Renal cortex interstitium (tissue), 11 donors: Measurements from ENCODE around the gene BOLA1. TPM values are rescaled to one million over a fixed set of nuclear protein-coding genes. Genes with fewer than 3 reads are reported as not detected.
"Not testable (repeated sequence)": the region's sequence is repeated elsewhere in the genome, so short reads cannot be mapped to it uniquely, and the experiment has no call there.

Experiments used
- DNase-seq, 11 donors: peaks; one replicate each; pipeline ENCODE4 v3.0.0-alpha.2; 2013; ENCODE audit warnings: low read depth in 9 of 11, low spot score in 4 of 11; ENCODE audit errors: extremely low read depth in 1 of 11
- polyA plus RNA-seq, 3 donors: library from polyadenylated mRNA; unstranded; fragments of 120-200 nt; gene quantifications; one replicate each; pipeline ENCODE4 v1.2.1, GENCODE V29; 2013; ENCODE audit not compliant: insufficient read length in 3 of 3

The BOLA1 gene
- polyA plus RNA-seq, 3 donors: 20.2 to 26.5 (median 21.0) TPM

DNA sequence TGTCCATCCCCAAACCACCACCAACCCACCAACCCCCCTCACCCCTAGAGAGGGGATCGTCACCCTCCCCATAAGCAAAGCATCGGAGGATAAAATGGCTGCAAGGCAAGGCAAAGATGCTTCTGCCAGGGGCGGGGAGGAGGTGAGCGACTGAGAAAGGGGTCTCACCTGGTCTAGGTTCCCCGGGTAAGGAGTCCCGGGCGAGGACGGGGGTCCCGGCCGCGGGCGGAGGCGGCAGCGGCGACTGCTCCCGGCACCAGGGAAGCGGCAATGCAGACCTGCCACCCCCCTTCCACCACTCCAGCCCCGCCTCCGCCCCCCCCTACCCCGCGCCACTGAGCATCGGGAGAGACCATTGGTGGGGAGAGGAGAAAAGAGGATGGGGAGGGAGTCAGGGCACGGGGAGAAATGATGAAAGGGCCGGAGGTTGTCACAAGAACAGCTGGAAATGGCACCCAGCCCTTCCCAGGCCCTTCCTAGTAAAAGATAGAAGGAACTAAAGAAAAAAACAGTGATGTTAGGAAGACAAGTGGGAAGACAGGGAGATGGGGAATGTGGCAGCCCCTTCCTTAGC is 18.3 kb downstream of the BOLA1 start, which contains the start of gene SV2A:
SV2A (minus strand) TSS at position 274 of the 574 bp plus-strand sequence. CDS start 4,004 bp downstream, outside the sequence.
- DNase-seq: peak in 2 of 11 donors; percentile 40 to 46

DNA sequence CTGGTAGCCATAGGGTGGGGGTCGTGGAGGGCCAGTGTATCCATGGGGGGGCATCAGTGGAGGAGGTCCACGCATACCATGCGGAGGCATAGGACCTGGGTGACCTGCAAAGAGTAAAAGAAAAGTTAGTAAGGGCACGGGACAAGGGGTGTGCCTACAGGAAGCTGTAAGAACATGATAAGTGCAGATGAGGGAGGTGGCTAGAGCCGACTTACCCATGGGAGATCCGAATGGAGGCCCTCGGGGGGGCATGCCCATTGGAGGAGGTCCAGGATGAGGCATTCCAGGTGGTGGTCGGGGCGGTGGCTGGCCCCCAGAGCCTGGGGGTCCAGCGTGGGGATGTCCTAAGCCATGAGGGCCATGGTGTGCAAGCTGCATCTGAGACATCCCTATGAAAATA is 24.3 kb downstream of the BOLA1 start:
- DNase-seq: no peak

DNA sequence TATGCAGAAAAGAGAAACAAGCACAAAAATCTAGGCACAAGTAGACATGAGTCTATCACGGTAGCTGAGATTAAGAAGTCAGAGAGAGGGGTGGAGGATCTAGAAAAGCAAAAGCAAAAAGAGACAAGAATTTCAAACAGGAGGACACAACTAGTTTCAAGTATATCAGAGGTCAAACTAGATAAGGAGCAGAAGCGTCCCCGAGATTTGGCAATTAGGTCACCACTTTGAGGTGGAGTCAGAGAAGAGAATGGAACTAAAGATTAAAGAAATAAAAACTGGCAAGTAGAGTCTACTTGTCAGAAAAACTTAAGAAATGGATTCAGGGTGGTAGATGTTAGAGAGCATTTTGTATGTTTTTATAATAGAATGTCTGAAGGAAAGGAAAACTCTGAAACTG is 26.0 kb downstream of the BOLA1 start:
- DNase-seq: no peak

DNA sequence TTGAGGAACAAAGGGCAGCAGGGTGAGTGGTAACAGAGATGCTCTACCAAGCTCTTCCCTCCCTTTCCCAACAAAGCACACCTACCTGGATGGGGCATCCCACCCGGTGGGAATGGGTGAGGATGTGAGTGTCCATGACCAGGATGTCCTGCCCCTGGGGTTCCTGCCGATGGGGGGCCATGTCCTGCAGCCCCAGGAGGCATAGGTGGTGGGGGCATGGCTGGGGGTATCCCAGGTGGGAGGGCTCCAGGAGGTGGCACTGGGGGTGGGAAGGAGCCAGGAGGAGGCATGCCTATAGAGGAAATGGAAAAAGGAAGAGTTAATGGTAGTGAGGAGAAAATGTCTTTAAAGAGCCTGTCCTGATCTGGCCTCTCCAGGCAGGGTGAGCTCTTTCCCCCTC is 26.4 kb downstream of the BOLA1 start:
- DNase-seq: no peak

DNA sequence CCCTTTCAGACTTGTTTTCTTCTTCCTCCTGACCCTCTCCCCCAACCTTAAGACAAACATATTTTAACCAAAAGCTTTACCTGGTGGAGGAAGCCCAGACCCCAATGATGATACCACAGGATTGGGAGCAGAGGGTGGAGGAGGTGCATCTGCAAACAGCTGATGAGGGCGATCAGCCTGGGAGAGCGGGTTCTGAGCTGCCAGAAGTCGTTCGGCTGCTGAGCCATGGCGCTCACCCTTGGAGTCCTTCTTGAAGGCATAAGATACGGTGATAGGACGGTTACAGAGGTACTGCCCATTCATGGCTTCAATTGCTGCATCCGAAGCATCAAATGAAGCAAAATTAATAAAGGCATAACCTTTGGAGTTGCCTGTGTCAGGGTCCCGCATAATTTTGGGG is 26.9 kb downstream of the BOLA1 start:
- no peak for DNase-seq

DNA sequence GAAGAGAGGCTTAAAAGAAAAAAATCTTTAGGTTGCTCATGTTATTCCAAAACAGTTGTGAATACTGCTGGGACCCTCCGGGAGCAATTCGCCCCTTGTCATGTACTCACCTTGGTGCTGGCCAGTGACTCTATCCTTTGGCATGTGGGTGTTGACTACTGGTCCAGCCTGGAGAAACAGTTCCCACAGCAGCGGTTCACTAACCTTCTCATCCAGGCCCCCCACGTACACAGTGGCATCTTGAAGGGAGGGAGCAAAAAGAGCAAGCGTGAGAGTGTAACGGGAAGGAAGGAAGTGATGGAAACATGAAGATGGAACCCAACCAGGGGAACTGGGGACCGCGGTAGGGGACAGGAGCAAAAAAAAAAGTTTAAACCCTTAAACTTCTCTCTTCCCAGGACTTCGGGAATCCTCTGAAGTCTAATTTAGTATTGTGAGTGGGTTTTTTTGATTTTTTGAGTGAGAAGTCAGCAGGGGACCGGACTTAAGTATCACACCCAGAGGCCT is 27.7 kb downstream of the BOLA1 start:
- DNase-seq: no peak

DNA sequence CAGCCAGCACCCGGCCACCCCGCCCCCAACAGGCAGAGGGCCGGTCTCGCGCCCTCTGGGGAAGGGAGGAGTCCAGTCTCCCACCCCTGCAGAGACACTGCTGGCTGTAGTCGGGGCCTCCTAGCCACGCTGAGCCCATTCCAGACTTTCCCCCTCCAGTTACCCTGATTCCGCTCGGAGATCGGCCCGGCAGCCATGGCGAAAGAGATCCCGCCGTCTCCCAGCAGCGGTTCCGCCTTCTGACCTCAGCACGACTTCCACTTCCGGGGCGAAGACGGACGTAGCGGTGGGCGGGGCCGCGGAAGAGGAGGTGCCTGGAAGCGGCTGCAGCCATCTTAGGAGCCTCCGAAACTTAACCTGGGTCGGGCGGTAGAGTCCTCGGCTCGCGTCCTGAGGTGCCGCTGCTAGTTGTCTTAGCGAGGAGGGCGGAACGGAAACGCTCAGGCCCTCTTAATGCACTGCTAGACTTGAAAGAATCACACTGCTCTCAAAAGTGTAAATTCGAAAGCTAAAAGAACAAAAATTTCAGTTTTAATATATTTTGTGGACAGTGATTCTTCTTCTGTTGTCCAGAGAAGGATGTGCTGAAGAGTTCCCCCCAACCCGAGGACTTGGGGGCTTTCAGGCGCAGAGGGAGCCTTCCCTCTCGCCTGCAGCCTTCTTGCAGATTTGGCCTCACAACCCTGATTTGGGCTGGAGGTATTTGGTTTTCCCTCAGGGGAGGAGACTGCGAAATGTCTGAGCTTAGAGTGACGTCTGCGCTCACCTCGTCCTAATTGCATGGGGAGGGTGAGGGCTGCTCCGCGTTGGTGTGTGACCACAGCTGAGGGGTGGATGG is 28.4 kb downstream of the BOLA1 start, which contains the start of gene SF3B4:
SF3B4 (minus strand) TSS at position 241 of the 838 bp plus-strand sequence; CDS start at position 197, 44 bp downstream.
- DNase-seq: peak; percentile 83 to 94 (median 92)

DNA sequence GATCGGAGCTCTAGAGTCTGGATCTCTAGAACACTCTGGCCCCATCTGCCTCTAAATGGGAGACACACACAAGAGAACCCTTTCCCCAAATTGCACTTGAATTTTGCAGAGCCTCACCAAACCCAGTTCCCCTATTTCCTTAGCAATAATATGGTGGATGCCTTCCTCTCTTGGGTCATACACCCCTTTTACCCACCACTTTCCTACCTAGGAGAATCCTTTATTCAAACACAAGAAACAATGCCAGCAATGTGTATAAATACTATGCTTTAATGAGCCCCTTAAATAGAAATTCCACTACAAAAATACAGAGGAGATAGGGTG is 29.0 kb downstream of the BOLA1 start:
- DNase-seq: no peak

DNA sequence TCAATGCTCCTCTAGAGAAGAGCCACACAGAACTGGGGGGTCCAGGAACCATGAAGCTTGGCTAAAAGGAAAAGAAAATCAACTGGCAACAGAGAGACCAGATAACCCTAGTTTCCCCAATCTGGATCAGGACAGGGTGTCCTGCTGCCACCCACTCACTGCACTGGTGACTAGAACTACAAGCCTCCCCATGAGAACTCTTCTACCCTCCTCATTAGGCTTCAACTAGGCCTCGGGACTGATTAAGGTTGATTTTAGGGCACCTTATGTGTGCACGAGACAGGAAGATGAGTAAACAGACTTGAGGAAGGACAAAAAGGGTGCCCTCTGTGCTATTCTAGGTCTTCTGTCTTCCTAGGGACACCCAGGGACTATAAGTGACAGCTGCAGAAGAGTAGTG is 30.5 kb downstream of the BOLA1 start:
- no peak for DNase-seq

DNA sequence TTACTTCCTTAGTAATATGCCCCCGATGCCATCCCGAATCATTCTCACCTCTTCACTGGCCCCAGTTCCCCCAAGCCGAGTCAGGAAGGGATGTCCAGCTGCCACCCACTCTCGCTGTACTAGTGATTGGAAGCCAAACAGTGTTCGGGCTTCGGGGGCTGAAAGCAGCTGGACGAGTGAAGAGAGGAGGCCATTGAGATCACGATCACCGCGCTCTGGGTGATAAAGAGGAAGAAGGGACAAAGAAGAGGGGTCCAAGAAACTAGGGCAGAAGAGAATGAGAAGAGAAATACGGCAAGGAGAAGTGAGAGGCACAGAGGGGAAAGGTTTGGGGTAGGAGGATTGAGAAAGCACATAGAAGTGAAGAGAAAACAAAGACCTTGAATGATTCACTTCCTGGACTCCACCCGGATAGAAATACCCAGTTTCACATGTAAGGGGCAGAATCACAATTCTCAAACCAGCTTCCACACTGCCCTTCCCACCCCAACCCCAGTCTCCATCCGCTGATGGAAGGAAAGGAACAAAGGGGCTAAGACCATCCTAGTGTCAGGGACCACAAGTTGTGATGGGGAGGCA is 31.9 kb downstream of the BOLA1 start:
- DNase-seq: no peak

DNA sequence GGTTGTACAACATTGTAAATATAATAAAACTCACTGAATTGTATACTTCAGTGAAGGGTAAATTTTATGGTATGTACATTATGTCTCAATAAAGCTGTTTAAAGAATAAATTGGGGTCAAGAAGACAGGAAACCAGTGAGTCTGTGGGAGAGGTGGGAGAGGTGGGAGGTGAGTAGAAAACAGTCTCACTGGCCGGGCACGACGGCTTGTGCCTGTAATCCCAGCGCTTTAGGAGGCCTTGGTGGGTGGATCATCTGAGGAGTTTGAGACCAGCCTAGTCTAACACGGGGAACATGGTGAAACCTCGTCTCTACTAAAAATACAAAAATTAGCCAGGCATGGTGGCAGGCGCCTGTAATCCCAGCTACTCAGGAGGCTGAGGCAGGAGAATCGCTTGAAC is 33.1 kb downstream of the BOLA1 start:
- no peak for DNase-seq

DNA sequence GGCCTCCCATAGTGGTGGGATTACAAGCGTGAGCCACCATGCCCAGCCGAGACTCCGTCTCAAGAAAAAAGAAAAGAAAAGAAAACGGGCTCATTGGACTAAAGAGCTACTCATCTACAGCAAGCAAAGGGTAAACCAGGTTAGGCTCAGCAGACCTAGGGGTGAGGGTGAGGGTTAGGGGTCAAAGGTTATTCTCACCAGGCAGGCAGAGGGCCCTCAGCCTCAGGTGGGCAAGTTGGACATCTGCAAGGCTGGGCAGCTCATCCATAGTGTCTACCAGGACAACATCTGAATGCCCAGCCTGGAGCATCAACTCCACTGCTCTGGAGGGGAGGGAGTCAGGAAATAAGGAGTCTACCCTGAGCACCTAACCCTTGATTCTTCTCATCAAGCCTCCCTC is 33.8 kb downstream of the BOLA1 start:
- no peak for DNase-seq

DNA sequence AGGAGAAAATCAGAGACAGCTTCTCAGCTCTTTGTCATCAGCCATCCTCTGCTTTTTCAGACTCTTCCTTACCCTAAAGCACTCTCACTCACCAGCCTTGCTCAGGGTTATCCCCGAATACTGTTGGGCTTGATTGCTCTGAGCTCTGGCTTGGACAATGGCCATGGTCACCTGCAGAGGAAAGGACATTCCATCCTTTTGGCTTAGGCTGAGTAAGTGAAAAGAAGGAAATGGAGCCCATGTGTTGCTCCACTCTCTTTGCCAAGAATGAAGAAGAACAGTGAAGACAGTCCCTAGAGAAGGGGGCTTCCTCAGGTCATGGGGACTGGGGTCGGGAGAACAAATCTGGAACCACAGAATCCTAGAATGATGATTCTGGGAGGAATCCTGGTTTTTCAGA is 35.0 kb downstream of the BOLA1 start:
- DNase-seq: no peak

DNA sequence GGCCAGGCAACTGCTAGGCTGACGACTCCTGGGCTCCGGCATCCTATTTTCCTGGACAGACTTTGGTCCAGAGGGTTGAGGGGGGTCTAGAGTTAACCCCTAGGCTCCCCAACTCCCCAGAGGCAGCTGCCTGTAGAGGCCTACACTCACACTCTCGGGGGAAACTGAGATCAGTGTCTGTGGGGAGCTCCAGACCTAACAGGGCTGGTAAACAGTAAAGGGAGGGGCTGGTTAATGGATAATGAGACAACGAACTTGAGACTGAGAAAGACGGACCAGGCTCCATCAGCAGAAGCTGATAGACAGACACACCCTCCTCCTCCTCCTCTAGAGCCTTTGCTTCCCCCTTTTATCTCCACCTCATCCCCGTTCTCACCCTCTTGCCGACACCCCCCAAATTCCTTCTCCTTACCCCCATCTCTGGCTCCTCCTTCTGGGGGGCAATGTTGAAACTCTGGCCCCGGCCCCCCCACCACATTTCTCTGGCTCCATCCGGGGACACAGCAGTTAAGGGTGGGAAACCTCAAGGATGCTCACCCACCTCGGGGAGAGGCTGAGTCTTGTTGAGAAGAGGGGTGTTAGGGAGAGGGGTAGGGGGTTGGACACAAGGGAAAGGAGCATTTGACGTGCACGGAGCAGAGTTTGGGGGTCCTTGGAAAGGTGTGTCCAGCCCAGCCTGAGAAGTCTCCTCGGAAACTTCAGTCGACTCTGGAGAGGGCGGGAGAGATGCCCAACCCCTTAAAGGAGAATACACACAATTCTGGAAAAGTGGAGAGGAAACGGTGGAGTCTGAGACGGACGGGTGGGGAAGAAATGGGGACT is 37.0 kb downstream of the BOLA1 start, which contains the start of gene MTMR11:
MTMR11 (minus strand) TSS at position 710 of the 822 bp plus-strand sequence; CDS start at position 478, 232 bp downstream.
- peak in 1 of 11 donors; percentile 41 for DNase-seq

DNA sequence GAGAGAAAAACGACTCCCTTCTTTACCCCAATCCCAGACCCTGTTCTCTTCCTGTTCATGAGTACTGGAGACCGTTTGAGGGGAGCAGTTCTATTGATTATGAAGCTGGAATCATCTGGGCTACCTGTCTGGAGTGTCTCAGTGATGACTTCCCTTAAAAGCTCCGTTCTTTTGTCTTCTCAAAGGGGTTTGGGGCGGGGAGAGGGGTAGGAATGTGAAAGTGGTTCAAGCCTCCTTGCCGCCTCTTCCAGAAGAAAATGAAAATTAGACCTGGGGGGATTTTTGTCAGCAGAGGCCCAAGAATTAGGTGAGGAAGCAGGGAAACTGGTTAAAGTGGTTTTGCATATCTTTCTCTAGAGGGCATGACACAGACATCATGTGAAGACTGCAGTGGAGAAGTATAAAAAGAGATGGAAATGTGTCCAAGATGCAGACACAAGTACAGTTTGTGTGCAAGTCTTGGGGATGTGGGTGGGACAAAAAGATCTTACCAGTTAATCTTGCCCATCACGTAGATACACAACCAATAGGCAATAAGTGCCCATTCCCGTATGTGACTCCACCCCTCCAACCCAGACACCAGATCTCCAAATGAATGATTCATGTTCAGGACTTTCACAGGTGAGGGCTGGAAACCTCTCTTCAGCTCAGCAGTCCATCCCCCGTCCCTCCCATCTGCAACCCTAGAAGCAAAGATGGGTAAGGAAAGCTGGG is 37.8 kb downstream of the BOLA1 start:
- no peak for DNase-seq

DNA sequence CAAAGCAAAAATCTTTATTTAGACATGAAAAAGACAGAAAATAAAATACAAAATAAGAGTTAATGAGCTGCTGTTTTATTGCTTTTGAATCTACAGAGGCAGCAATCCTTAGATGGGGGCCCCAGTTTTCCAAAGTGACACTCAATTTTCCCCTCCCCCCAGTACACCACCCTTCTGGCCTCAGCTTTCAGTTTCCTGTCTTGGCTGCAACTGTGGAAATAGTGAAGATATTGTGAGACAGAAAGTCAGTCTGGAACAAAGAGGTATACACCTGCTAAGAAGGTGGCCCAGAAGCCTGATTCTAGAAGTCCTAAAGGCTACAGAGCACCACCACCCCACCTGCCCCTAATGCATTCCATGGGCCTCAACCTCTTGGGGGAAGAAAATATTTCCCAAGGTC is 38.4 kb downstream of the BOLA1 start:
- no peak for DNase-seq

DNA sequence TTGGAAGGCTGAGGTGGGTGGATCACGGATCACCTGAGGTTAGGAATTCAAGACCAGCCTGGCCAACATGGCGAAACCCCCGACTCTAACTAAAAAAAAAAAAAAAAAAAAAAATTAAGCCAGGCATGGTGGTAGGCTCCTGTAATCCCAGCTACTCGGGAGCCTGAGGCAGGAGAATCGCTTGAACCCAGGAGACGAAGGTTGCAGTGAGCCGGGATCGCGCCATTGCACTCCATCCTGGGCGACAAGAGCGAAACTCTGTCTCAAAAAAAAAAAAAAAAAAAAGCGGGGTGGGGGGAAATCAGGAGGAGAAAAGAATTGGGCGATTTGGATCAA is 39.3 kb downstream of the BOLA1 start:
- not testable (repeated sequence) for DNase-seq

DNA sequence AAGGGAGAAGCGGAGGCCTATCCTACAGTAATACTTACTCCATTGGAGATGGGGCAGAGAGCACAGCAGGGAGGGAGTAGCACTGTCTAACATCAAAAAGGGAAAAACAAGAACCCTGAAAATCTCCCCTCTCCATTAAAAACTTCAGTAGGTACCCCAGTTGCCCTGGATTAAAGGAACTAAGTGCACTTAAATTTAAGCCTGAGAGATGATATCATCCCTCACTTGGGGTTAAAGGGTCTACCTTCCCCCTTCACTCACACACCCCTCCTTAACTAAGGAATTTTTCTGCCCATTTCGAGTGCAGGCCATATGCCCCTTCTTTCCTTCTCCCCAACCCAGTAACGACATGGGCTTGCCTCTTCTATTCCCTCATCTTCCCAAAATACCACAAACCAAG is 41.1 kb downstream of the BOLA1 start:
- no peak for DNase-seq

DNA sequence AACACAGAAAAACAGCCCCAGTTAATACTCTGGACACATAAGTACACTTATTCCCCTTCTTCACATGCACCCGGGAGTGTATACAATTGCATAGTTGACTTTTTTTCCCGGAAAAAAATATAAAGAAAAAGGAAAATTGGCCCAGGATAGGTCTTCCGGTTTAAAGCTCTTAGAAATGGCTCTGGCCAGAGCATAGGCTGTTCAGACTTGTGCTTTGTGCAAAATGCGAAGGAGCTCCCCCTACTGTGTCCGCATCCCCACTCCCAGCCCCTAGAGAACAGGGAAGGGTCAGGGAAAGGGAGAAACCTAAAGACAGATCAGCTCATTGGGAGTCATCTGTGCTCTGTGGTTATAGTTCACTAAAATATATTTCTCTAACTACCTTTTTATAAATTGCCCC is 42.8 kb downstream of the BOLA1 start:
- DNase-seq: peak in 2 of 11 donors; percentile 40 to 44
